GM18499 (cell line): ENCODE results near the gene TLX2.

Experiments
- ATAC-seq: cut with Tn5 transposase; IDR thresholded peaks from one replicate; pipeline ENCODE4 v1.9.1; 2021; ENCODE audit warnings: moderate number of reproducible peaks; ENCODE audit not compliant: insufficient read depth, unreplicated experiment

TLX2 gene

DNA sequence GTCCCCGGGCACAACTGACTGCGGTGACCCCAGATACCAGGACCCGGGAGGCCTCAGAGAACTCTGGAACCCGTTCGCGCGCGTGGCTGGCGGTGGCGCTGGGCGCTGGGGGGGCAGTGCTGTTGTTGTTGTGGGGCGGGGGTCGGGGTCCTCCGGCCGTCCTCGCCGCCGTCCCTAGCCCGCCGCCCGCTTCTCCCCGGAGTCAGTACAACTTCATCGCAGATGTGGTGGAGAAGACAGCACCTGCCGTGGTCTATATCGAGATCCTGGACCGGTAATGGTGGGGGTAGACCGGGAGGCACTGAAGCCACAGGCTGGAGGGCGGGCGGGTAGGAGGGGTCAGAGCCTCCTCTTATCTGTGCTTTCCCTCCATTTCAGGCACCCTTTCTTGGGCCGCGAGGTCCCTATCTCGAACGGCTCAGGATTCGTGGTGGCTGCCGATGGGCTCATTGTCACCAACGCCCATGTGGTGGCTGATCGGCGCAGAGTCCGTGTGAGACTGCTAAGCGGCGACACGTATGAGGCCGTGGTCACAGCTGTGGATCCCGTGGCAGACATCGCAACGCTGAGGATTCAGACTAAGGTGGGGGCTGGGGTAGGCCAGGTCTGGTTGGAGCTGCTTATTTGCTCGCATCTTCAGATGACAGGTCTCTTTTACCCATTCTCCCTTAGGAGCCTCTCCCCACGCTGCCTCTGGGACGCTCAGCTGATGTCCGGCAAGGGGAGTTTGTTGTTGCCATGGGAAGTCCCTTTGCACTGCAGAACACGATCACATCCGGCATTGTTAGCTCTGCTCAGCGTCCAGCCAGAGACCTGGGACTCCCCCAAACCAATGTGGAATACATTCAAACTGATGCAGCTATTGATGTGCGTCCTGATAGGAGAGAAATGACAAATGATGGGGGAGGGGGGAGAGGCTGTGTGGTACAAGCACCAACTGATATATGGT lies 16.3 kb downstream of the TLX2 start:
- no peak for ATAC-seq

DNA sequence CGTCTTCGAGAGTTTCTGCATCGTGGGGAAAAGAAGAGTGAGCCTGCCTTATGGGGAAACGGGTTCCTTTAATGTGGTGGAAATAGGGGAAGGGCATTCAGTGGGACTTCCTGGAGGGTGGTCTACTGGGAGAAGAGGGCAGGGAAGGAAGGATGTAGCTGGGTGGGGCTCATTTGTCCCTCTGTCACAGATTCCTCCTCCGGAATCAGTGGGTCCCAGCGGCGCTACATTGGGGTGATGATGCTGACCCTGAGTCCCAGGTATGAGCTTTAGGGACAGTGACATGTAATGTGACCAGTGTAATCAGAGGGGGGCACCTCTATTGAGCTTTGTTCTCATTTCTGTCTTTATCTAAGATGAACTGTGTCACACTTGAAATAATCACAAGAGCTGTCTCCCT lies 17.4 kb downstream of the TLX2 start:
- ATAC-seq: no peak

GRCh38 chr2:74532222-74532621 lies 18.0 kb downstream of the TLX2 start:
- no peak for ATAC-seq

DNA sequence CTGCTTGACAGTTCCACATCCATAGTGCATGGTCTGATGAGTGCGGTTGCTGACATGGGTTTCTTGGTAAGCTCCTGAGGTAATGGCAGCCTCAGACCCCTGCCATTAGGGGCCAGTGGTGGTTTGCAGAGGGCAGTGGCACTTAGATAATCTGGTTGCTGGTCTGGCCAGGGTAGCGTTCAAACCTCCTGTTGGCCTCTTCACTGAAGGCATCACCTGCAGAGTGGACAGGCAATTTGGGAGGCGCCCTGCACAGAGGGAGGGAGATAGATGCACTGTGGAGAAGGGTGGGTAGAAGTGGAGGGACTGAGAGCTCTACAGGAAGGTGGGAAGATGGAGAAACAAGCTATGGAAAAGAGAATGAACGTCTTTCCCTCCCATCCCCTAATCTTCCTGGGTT lies 19.2 kb downstream of the TLX2 start:
- no peak for ATAC-seq

GRCh38 chr2:74534411-74534810 lies 20.2 kb downstream of the TLX2 start:
- ATAC-seq: no peak

- ATAC-seq: no peak
These were observed 21.3 kb downstream of the TLX2 start for GRCh38 chr2:74535440-74535965.

DNA sequence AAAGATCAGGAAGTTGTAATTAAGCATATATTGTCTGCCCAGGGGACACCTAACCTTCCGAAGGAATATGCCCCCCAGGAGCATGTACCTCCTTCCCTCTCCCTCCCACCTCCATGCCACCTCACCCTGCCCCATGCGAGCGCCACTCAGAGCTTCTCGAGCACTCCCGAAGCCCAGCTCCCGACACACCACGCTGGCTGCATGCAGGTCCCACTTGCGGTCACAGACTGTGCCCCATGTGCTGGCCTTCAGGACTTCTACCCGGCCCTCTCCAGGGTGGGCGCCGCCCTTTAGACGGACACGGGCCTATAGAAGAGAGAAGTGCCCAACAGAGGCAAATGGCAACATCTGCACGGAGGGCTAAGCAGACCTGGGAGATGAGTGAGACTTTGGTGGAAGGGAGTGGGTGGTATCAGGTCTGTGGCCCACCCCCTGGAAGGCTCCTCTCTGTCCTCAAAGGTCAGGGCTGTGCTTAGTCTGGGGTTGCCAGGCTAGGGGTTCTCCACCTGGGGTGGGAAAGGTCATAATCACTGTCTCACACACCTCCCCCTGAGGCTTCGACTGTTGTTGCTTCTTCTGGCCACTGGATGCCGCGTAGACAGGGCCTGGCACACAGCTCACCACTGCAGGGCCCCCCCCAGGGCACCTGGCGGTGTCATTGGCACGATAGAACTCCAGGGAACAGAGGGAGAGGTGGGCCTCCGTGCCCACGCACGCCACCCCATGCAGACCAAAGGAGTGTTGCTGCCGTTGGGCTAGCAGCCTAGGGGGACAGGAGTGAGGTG lies 22.1 kb downstream of the TLX2 start:
- ATAC-seq: no peak

DNA sequence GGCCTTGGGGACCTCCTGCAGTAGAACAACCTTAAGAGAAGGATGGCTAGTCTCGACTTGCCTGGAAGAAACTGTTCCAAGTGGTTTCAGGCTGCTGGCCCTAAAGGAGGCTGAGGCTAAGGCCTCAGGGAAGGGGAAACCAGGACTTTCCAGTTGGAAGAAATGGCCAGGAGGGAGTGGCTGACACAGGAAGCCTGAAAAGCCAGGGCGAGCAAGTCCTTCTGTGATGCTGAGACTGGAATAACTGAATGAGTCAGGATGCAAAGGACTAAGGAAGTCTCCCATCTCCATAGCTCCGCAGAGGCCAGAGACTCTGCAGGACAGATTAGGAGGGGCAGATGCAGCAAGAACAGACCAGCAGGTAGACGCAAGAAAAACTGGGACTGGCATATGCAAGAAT lies 22.9 kb downstream of the TLX2 start:
- ATAC-seq: no peak

GRCh38 chr2:74538881-74539339 lies 24.7 kb downstream of the TLX2 start:
- ATAC-seq: no peak

GRCh38 chr2:74540291-74540690 lies 26.0 kb downstream of the TLX2 start:
- ATAC-seq: no peak

DNA sequence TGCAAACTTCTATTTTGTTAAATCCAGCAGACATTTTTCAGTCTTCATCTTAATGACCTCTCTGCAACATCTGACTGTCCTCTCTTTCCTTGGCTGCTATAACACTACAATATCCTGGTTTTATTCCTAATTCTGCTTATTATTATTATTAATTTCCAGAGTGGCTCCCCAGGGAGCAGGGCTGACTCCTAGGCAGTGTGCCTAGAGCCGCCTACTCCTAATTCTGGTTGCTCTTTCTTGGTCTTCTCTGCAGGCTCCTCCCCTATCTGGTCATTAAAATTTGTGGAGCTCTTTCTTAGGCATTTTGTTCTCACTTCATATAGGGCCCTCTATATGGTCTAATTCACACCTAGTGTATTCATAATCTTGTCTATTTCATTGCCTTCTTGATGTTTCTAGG lies 28.7 kb downstream of the TLX2 start:
- no peak for ATAC-seq

DNA sequence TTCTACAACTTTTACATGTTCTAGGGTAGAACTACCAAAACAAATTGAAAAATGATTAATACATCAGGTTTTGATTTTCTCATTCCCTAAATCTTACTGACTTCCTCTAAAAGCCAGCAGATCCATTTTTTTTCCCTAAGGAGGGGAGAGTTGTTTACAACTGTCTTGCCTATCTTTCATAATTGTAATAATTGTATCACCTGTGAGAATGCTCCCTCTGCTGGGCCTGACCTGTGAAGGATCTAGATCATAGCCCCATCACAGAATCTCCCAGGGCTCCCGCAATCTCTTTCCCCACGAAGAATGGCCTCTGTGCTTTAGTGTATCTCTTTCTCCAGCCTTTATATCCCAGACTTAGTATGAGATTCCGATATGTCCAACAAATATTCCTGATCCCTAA lies 30.4 kb downstream of the TLX2 start:
- ATAC-seq: no peak

DNA sequence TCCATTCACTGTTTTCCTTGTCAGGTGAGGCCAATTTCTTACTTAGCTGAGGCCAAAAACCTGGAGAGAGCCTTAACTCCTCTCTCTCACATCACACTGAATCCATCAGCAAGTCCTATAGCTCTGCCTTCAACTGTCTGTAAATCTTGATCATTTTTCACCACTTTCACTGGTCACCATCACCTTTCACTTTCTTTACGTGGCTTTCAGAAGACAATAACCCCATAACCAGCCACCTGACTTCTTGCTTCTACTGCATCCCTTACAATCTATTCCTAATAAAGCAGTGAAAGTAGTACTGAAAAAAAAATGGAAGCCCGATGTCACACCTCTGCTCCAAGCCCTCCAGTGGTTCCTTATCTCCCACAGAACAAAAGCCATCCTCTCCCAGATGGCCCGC lies 31.8 kb downstream of the TLX2 start:
- no peak for ATAC-seq

- no peak for ATAC-seq
These were observed 34.1 kb downstream of the TLX2 start for GRCh38 chr2:74548285-74548899.

GRCh38 chr2:74548900-74549826 lies 34.9 kb downstream of the TLX2 start:
- no peak for ATAC-seq

GRCh38 chr2:74550231-74550630 lies 36.0 kb downstream of the TLX2 start:
- no peak for ATAC-seq

DNA sequence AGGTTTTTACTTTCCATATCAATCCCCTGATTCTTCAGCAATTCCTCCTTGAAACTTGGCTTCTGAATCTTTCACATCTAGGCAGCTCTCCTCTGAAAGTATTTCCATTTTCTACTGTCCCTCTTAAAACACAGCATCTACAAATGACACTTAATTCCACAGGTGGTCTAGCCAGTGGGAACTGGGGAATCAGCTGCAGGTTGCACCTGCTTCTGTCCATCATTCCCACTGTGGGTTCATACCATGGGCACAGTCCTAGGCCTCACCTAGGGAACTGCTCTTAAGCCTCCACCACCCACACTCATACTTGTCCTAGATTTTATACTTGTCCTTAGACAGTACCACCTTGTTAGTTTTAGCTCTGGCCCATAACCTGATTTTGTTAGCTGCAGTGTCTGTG lies 37.3 kb downstream of the TLX2 start:
- no peak for ATAC-seq

DNA sequence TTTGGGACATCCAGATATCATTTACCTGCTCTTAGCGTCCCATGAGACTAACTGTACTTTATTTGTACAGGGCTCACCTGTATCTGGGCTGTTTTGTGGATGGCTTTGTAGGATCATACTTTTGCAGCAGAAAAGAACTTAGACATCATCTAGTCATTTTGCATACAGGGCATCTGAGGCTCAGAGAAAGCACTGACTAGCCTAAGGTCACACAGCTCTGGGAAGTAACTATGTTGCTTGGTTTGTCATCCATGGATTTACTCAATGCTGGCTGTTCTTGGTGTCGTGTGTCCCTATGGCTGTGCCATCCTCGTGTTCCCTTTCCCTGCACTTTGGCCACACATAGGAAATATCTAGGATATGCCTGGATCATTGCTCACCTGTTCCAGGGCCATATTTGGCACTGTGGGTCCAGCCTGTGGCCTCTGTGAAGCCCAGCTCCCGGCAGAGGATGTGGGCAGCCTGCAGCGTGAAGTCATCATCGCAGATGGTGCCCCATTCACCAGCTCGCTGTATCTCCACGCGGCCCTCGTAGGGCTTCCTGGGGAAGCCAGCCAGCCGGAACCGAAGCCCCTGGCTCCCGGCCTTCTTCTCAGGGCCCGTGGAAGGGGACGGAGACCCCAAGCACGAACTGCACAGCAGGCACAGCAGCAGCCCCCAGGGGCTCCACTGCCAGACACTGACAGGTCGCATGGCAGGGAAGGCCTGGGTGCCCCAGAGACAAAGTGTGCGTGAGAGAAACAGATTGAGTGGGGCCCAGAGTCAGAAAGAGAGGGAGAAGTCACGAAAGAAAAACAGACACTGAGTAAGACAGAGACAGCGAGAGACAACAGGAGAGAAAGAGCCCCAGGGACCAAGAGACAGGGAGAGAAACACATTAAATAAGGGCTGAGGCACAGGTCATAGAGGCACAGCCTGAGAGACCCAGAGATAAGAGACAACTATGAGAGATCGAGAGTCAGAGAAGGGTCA lies 38.0 kb downstream of the TLX2 start:
- ATAC-seq: peak; percentile 28
